Astrocyte (in vitro differentiated cells and primary cell): ENCODE results near the gene GDF9. TPM values are rescaled to one million over a fixed set of nuclear protein-coding genes. Genes with fewer than 3 reads are reported as not detected.

Experiments
- DNase-seq: peaks from one replicate; pipeline ENCODE4 v3.0.0-alpha.2; 2010; ENCODE audit warnings: low read depth
- FAIRE-seq: peaks from 2 replicates; lab custom pipeline; 2011; peaks lifted over from hg19 to GRCh38; lab: Jason Lieb, UNC
- H2AFZ ChIP-seq: 2 replicates; pipeline ENCODE4 v1.6.0; 2012; ENCODE audit warnings: low read depth, low read length, inconsistent platforms
- H3K27ac ChIP-seq: 2 replicates; pipeline ENCODE4 v1.5.1; 2011; ENCODE audit warnings: low read depth, low read length, inconsistent platforms
- H3K27me3 ChIP-seq: 2 replicates; pipeline ENCODE4 v1.6.0; 2011; ENCODE audit warnings: low read length, inconsistent platforms; ENCODE audit not compliant: insufficient read depth
- H3K36me3 ChIP-seq: 2 replicates; pipeline ENCODE4 v1.5.1; 2011; ENCODE audit warnings: low read length, inconsistent platforms; ENCODE audit not compliant: insufficient read depth
- H3K4me1 ChIP-seq: 2 replicates; pipeline ENCODE4 v1.5.1; 2011; ENCODE audit warnings: low read length, inconsistent platforms; ENCODE audit not compliant: insufficient read depth
- H3K4me2 ChIP-seq: 2 replicates; pipeline ENCODE4 v1.6.0; 2012; ENCODE audit warnings: low read length, inconsistent platforms
- H3K4me3 ChIP-seq: 2 replicates; pipeline ENCODE4 v1.5.1; 2011; ENCODE audit warnings: low read depth, mild to moderate bottlenecking, low read length, inconsistent platforms; ENCODE audit not compliant: insufficient read depth
- H3K79me2 ChIP-seq: 2 replicates; pipeline ENCODE4 v1.6.0; 2012; ENCODE audit warnings: mild to moderate bottlenecking, low read length, inconsistent platforms; ENCODE audit not compliant: insufficient read depth
- H3K9ac ChIP-seq: 2 replicates; pipeline ENCODE4 v1.6.0; 2012; ENCODE audit warnings: mild to moderate bottlenecking, low read length, inconsistent platforms
- H3K9me3 ChIP-seq: 2 replicates; pipeline ENCODE4 v1.5.1; 2012; ENCODE audit warnings: low read depth, mild to moderate bottlenecking, low read length, inconsistent platforms; ENCODE audit not compliant: insufficient read depth
- H4K20me1 ChIP-seq: 2 replicates; pipeline ENCODE4 v1.6.0; 2012; ENCODE audit warnings: low read length, inconsistent platforms; ENCODE audit not compliant: insufficient read depth
- H3K27ac Mint-ChIP-seq: one replicate; pipeline ENCODE4 v1.8.0; 2021; ENCODE audit warnings: mild to moderate bottlenecking, mixed read lengths; ENCODE audit not compliant: unreplicated experiment
- H3K27me3 Mint-ChIP-seq: one replicate; pipeline ENCODE4 v1.8.0; 2021; ENCODE audit warnings: low read depth, mixed read lengths; ENCODE audit not compliant: unreplicated experiment
- H3K36me3 Mint-ChIP-seq: one replicate; pipeline ENCODE4 v1.8.0; 2021; ENCODE audit warnings: low read depth, mixed read lengths; ENCODE audit not compliant: unreplicated experiment
- H3K4me1 Mint-ChIP-seq: one replicate; pipeline ENCODE4 v1.8.0; 2021; ENCODE audit warnings: low read depth, mixed read lengths; ENCODE audit not compliant: unreplicated experiment
- H3K4me3 Mint-ChIP-seq: one replicate; pipeline ENCODE4 v1.8.0; 2021; ENCODE audit warnings: mild to moderate bottlenecking, moderate library complexity, mixed read lengths; ENCODE audit not compliant: unreplicated experiment
- H3K9me3 Mint-ChIP-seq: one replicate; pipeline ENCODE4 v1.8.0; 2021; ENCODE audit warnings: mild to moderate bottlenecking, mixed read lengths; ENCODE audit not compliant: unreplicated experiment
- EZH2 ChIP-seq: IDR thresholded peaks from 2 replicates; pipeline ENCODE4 v1.6.1; 2012; ENCODE audit warnings: mild to moderate bottlenecking, low read length, inconsistent platforms; ENCODE audit not compliant: insufficient read depth
- total RNA-seq: library from RNA; stranded (reverse); gene quantifications from 2 replicates; pipeline ENCODE4 v1.2.1, GENCODE V29; 2021
- TF ChIP-seq, protein P1 (sequence below): IDR thresholded peaks from 2 replicates; pipeline ENCODE4 v1.5.1; 2011; ENCODE audit warnings: low read depth, mild to moderate bottlenecking, inconsistent platforms, low read length, moderate library complexity; ENCODE audit not compliant: insufficient read depth

The GDF9 gene
- total RNA-seq, 1 donor from 2014 or later: 0.34 TPM

- H3K9me3 ChIP-seq: no peaks in the 10 kb centered on the region
- peaks cover 11% of the 10 kb centered on the region for H3K4me1 ChIP-seq
- H3K4me1 Mint-ChIP-seq: peaks cover 34% of the 10 kb centered on the region
- peak overlapping the region; percentile 26 for H3K4me2 ChIP-seq
- FAIRE-seq (peak; percentile 5), DNase-seq (peak; percentile 53)
- peaks cover 8% of the 10 kb centered on the region for H3K79me2 ChIP-seq
- peaks cover 30% of the 10 kb centered on the region for H3K36me3 Mint-ChIP-seq
- no peaks in the 10 kb centered on the region for H3K27me3 ChIP-seq
- no peak overlapping the region for H2AFZ ChIP-seq
- no peak overlapping the region for H3K4me3 ChIP-seq
- no peaks in the 10 kb centered on the region for H3K9me3 Mint-ChIP-seq
- peaks cover 33% of the 10 kb centered on the region for H4K20me1 ChIP-seq
- H3K9ac ChIP-seq: no peak overlapping the region
- TF ChIP-seq EZH2: no peak
- TF ChIP-seq, protein P1, sequence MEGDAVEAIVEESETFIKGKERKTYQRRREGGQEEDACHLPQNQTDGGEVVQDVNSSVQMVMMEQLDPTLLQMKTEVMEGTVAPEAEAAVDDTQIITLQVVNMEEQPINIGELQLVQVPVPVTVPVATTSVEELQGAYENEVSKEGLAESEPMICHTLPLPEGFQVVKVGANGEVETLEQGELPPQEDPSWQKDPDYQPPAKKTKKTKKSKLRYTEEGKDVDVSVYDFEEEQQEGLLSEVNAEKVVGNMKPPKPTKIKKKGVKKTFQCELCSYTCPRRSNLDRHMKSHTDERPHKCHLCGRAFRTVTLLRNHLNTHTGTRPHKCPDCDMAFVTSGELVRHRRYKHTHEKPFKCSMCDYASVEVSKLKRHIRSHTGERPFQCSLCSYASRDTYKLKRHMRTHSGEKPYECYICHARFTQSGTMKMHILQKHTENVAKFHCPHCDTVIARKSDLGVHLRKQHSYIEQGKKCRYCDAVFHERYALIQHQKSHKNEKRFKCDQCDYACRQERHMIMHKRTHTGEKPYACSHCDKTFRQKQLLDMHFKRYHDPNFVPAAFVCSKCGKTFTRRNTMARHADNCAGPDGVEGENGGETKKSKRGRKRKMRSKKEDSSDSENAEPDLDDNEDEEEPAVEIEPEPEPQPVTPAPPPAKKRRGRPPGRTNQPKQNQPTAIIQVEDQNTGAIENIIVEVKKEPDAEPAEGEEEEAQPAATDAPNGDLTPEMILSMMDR: no peak
- peak overlapping the region; percentile 5 for H3K27ac ChIP-seq
- H3K27me3 Mint-ChIP-seq: no peaks in the 10 kb centered on the region
- peaks cover 43% of the 10 kb centered on the region for H3K36me3 ChIP-seq
- H3K27ac Mint-ChIP-seq: no peak overlapping the region
- H3K4me3 Mint-ChIP-seq: no peak overlapping the region
These were observed 9.9 kb upstream of the GDF9 start for GRCh38 chr5:132876020-132876759.

- peaks cover 22% of the 10 kb centered on the region for H4K20me1 ChIP-seq
These were observed 7.6 kb upstream of the GDF9 start for GRCh38 chr5:132873930-132874271.

More at GRCh38 chr5:132873930-132874271, 7.6 kb upstream of the GDF9 start:
- TF ChIP-seq, protein P1: no peak
- no peak for TF ChIP-seq EZH2
- Histone ChIP-seq H3K4me1 (peaks cover 11% of the 10 kb centered on the region), H3K27me3 (no peaks in the 10 kb centered on the region), H3K4me3 (no peak overlapping the region), H3K9ac (no peak overlapping the region), H3K9me3 (no peaks in the 10 kb centered on the region), H3K27ac (no peak overlapping the region), H3K36me3 (peaks cover 21% of the 10 kb centered on the region), H2AFZ (no peak overlapping the region), H3K79me2 (peaks cover 4% of the 10 kb centered on the region), H3K4me2 (no peak overlapping the region)
- Mint-ChIP-seq H3K9me3 (no peaks in the 10 kb centered on the region), H3K36me3 (peaks cover 34% of the 10 kb centered on the region), H3K4me3 (no peak overlapping the region), H3K27me3 (no peaks in the 10 kb centered on the region), H3K27ac (no peak overlapping the region), H3K4me1 (peaks cover 34% of the 10 kb centered on the region)
- FAIRE-seq: no peak
- no peak for DNase-seq
